K562 (cell line): Measurements from ENCODE around the gene GRAMD4. TPM values are rescaled to one million over a fixed set of nuclear protein-coding genes. Genes with fewer than 3 reads are reported as not detected.

ENCODE experiments used
- ATAC-seq: fragments of 200-7000 bp; cut with Tn5 transposase; 3 replicates; pipeline ENCODE4 v1.9.1; 2020; ENCODE audit warnings: moderate library complexity
- BruUV-seq: library from RNA; stranded (reverse); fragments of 400-500 nt; replicated peaks from 2 replicates; lab custom pipeline; 2021; lab: Mats Ljungman, UMichigan
- CTCF ChIA-PET: fragments of 300-600 bp; formaldehyde crosslinking; extraction: SDS; loops from one replicate; lab custom pipeline; 2021; ENCODE audit warnings: low intra/inter-chr PET ratio; lab: Yijun Ruan, JAX
- POLR2A ChIA-PET: fragments of 300-600, 350-650 bp; sonication (Branson Sonifier 250); formaldehyde crosslinking; extraction: SDS; loops from one replicate; lab custom pipeline; 2021; ENCODE audit warnings: antibody characterized with exemption, inconsistent platforms; lab: Yijun Ruan, JAX
- DNase-seq, 4 experiments: peaks; one replicate each; pipeline versions ENCODE4 v3.0.0 to v3.0.0-alpha.2; 2011 to 2018; ENCODE audit warnings: low spot score in 3 of 4, mixed read lengths in 3 of 4; ENCODE audit errors: extremely low read depth in 1 of 4
- FAIRE-seq: peaks from 2 replicates; lab custom pipeline; 2011; peaks lifted over from hg19 to GRCh38; lab: Jason Lieb, UNC
- H2AFZ ChIP-seq: 2 replicates; pipeline ENCODE4 v1.6.0; 2011; ENCODE audit warnings: low read depth, low read length, control low read depth, inconsistent platforms
- H3K27ac ChIP-seq: fragments of 200-600 bp; 3 replicates; pipeline ENCODE4 v1.8.0; 2011; ENCODE audit warnings: low read depth, mild to moderate bottlenecking, control low read depth, inconsistent platforms, low read length, moderate library complexity, mixed read lengths; ENCODE audit errors: extremely low read depth
- H3K27me3 ChIP-seq, 2 experiments: fragments of 300-600 bp in 1 of 2; 2 replicates in 1 of 2; 3 replicates in 1 of 2; pipeline versions ENCODE4 v1.6.0 to v1.8.0; 2011; ENCODE audit warnings: inconsistent platforms in 2 of 2, low read length in 2 of 2, mild to moderate bottlenecking in 1 of 2, mixed read lengths in 1 of 2, moderate library complexity in 1 of 2; ENCODE audit not compliant: control insufficient read depth in 2 of 2, insufficient read depth in 2 of 2
- H3K36me3 ChIP-seq: fragments of 300-600 bp; 3 replicates; pipeline ENCODE4 v1.8.0; 2011; ENCODE audit warnings: mild to moderate bottlenecking, low read length, inconsistent platforms; ENCODE audit not compliant: control insufficient read depth, insufficient read depth
- H3K4me1 ChIP-seq, 2 experiments: fragments of 200-600 bp in 1 of 2; replicated peaks in 1 of 2; 2 replicates in 1 of 2; 3 replicates in 1 of 2; pipeline versions ENCODE4 v1.5.1 to v1.8.0; 2011; ENCODE audit warnings: inconsistent platforms in 2 of 2, low read length in 2 of 2, mild to moderate bottlenecking in 1 of 2, mixed read lengths in 1 of 2, moderate library complexity in 1 of 2; ENCODE audit not compliant: control insufficient read depth in 2 of 2, insufficient read depth in 2 of 2
- H3K4me2 ChIP-seq: 2 replicates; pipeline ENCODE4 v1.6.1; 2011; ENCODE audit warnings: low read length, control low read depth, inconsistent platforms, mixed read lengths; ENCODE audit not compliant: insufficient read depth
- H3K4me3 ChIP-seq: fragments of 200-600 bp; sonication (generic), shearing (Covaris generic); 2 replicates; pipeline ENCODE4 v1.5.1; 2016; ENCODE audit warnings: control low read depth, inconsistent platforms
- H3K79me2 ChIP-seq: fragments of 200-600 bp; 3 replicates; pipeline ENCODE4 v1.8.0; 2011; ENCODE audit warnings: low read length, inconsistent platforms; ENCODE audit not compliant: control insufficient read depth, insufficient read depth
- H3K9ac ChIP-seq, 2 experiments: 2 replicates each; pipeline versions ENCODE4 v1.6.0 to v1.6.1; 2011; ENCODE audit warnings: low read depth in 2 of 2, low read length in 2 of 2, control low read depth in 1 of 2, inconsistent platforms in 1 of 2, mild to moderate bottlenecking in 1 of 2, mixed read lengths in 1 of 2; ENCODE audit not compliant: insufficient read depth in 1 of 2
- H3K9me1 ChIP-seq: one replicate; pipeline ENCODE4 v1.6.0; 2011; ENCODE audit warnings: inconsistent platforms, mild to moderate bottlenecking, low read length, moderate library complexity; ENCODE audit not compliant: control insufficient read depth, insufficient read depth
- H3K9me3 ChIP-seq: replicated peaks from 2 replicates; pipeline ENCODE4 v1.5.1; 2011; ENCODE audit warnings: low read depth, low read length, inconsistent platforms; ENCODE audit not compliant: control insufficient read depth, insufficient read depth
- H4K20me1 ChIP-seq: replicated peaks from 2 replicates; pipeline ENCODE4 v1.6.1; 2011; ENCODE audit warnings: low read length, inconsistent platforms, mixed read lengths; ENCODE audit not compliant: control insufficient read depth, insufficient read depth
- EGR1 ChIP-seq: fragments of 450-650 bp; conservative IDR thresholded peaks from 2 replicates; pipeline ENCODE4 v1.6.1; 2017; ENCODE audit warnings: mild to moderate bottlenecking
- FOXK1 ChIP-seq: sonication (generic); formaldehyde crosslinking; IDR thresholded peaks from 2 replicates; pipeline ENCODE4 v1.8.0; 2022; ENCODE audit warnings: missing genetic modification reagents, mild to moderate bottlenecking, borderline replicate concordance
- POLR2G ChIP-seq: fragments of 200-400 bp; formaldehyde crosslinking; IDR thresholded peaks from 2 replicates; pipeline ENCODE4 v1.6.1; 2017; ENCODE audit warnings: low read depth, mild to moderate bottlenecking, antibody characterized with exemption, low read length, moderate library complexity
- ZSCAN32 ChIP-seq: fragments of 450-650 bp; formaldehyde crosslinking; IDR thresholded peaks from 2 replicates; pipeline ENCODE4 v1.4.0; 2020; ENCODE audit warnings: mild to moderate bottlenecking, moderate library complexity
- WGBS: fragments of 100-300 bp; shearing (Covaris generic); methylation state at CpG from one replicate; pipeline ENCODE4 v1.1.6; 2016; ENCODE audit warnings: low coverage, mixed read lengths; ENCODE audit not compliant: insufficient coverage; ENCODE audit errors: missing lambda C conversion rate; 5-methylcytosine and 5-hydroxymethylcytosine counted together
- in situ Hi-C: fragments of 300-500 bp; cut with MboI; formaldehyde crosslinking; loops from 4 replicates; pipeline ENCODE4 v1.15.0; 2018; ENCODE audit warnings: inconsistent platforms, mixed read lengths
- intact Hi-C: fragments of 100-400 bp; cut with micrococcal nuclease; formaldehyde crosslinking; loops from 2 replicates; pipeline ENCODE4 v1.14.2; 2022
- polyA plus RNA-seq, 8 experiments: library from polyadenylated mRNA; depleted of rRNA in 4 of 8; stranded (reverse) in 5 of 8; unstranded in 3 of 8; fragments of >200 nt; fragmentation: Nextera tagmentation in 2 of 8; fragmentation: Illumina TruSeq in 1 of 8; extraction: Ambion mirVana in 2 of 8; extraction: Trizol in 1 of 8; gene quantifications; 2 replicates each; pipeline versions ENCODE4 v1.2.1 to v1.2.3, GENCODE V29; 2011 to 2014; ENCODE audit warnings: inconsistent platforms in 1 of 8, missing spikeins in 1 of 8
- total RNA-seq, 7 experiments: library from RNA; depleted of rRNA in 6 of 7; stranded (reverse); fragments of >200 nt in 6 of 7; fragmentation: Illumina TruSeq in 2 of 7; extraction: Trizol in 2 of 7; gene quantifications; 2 replicates each; pipeline versions ENCODE4 v1.2.1 to v1.2.3, GENCODE V29; 2011 to 2021; ENCODE audit warnings: low replicate concordance in 1 of 7
- TF ChIP-seq, protein P1 (sequence below): IDR thresholded peaks from 2 replicates; pipeline ENCODE4 v1.6.1; 2011; ENCODE audit not compliant: insufficient read length; ENCODE audit errors: extremely low read depth
- TF ChIP-seq, protein P2 (sequence below): fragments of 450-650 bp; IDR thresholded peaks from 2 replicates; pipeline ENCODE4 v1.6.1; 2018; ENCODE audit not compliant: partially characterized antibody

GRAMD4 gene
- total and polyA plus RNA-seq, 9 of the 15 experiments (the other 6 are each of a cell fraction or from before 2014, with no cell fraction given), result 0.18 to 44.8 (median 18.6) TPM

DNA sequence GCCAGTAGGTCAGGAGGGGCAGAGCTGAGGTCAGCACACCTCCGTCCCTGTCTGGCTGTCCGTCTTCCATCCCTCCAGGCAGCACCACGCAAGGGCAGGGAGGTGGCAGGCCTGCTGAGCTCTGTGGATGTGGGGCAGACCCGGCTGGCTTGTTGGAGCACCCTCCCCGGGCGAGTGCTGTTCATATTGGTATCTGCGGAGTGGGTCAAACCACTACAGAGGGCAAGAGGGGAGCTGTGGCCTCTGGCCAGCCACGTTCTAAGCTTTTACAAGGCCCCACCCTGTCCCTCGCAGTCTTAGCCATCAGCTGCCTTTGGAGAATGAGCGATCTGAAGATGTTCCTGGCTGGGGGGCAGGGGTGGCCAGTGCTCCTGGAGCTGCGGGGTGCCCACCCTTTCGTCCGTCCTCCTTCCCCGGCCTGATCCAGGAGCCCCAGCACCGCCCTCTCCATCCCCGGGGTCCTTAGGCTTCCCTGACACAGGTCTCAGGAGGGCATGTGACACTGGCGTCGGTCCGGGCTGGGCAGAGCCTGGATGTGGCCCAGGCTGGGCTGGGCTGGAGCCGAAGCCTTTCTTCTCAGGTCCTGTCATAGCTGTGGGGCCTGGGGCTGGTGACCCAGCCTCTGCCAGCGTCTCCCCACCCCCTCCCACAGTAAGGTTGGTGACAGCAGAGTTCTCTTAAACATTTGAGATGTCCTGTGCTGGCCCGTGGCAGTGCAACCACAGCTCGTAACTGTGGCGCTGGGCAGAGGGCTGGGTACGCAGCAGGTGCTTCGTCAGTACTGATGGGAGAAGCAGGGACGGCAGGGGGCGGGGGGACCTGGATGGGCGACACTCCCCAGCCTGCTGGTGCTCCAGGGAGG lies 31.7 kb upstream of the GRAMD4 start (continued):
- TF ChIP-seq ZSCAN32 (no peak), POLR2G (0 out of 2 replicates have a peak, but pooled peaks have one; percentile 26)

DNA sequence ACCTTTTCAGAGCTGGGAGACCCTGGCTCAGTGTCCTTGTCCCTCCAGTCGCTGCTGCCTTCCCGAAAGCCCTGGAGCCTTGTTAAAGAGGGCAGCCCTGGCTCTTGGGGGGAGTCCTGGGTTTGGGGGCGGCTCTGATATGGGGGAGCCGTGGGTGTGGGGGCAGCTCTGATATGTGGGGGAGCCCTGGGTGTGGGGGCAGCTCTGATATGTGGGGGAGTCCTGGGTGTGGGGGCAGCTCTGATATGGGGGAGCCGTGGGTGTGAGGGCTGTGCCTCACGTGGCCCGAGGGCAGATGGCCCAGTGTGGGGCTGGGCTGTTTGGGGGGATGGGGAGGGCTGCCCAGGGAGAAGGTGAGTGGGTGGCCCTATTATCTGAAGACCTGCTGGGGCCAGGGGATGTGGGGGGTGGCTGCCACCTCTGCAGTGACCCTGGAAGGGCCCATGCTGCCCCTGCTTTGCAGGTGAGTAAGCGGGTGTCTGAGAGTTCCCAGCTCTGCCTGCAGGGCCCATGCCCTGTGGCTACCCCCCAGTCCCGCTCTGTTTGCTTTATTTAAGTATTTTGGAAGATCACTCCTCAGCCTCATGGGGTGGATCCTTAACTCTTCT lies 30.9 kb upstream of the GRAMD4 start:
- ATAC-seq (no peak), FAIRE-seq (no peak), DNase-seq (peak in 2 of 4 experiments; percentile 43)
- Histone ChIP-seq H3K9ac (peak overlapping the region in 1 of 2 experiments; percentile 4; a peak in 1 of 4 replicates), H4K20me1 (no peaks in the 10 kb centered on the region), H2AFZ (no peak overlapping the region), H3K27me3 (no peaks in the 10 kb centered on the region), H3K4me1 (peaks cover 9 to 69% of the 10 kb centered on the region in 2 experiments; a peak in 4 of 5 replicates), H3K4me2 (no peak overlapping the region), H3K27ac (no peak overlapping the region), H3K4me3 (no peak overlapping the region), H3K9me1 (no peaks in the 10 kb centered on the region), H3K36me3 (0 out of 3 replicates have a peak, but pooled peaks cover 2% of the 10 kb centered on the region), H3K9me3 (no peaks in the 10 kb centered on the region), H3K79me2 (peaks cover 69% of the 10 kb centered on the region)
- no TSS peak for BruUV-seq
- peak; percentile 69 for TF ChIP-seq EGR1
- TF ChIP-seq, protein P1, sequence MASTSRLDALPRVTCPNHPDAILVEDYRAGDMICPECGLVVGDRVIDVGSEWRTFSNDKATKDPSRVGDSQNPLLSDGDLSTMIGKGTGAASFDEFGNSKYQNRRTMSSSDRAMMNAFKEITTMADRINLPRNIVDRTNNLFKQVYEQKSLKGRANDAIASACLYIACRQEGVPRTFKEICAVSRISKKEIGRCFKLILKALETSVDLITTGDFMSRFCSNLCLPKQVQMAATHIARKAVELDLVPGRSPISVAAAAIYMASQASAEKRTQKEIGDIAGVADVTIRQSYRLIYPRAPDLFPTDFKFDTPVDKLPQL, result no peak
- TF ChIP-seq FOXK1 (CRISPR knock-in tag), result no peak
- TF ChIP-seq, protein P2, sequence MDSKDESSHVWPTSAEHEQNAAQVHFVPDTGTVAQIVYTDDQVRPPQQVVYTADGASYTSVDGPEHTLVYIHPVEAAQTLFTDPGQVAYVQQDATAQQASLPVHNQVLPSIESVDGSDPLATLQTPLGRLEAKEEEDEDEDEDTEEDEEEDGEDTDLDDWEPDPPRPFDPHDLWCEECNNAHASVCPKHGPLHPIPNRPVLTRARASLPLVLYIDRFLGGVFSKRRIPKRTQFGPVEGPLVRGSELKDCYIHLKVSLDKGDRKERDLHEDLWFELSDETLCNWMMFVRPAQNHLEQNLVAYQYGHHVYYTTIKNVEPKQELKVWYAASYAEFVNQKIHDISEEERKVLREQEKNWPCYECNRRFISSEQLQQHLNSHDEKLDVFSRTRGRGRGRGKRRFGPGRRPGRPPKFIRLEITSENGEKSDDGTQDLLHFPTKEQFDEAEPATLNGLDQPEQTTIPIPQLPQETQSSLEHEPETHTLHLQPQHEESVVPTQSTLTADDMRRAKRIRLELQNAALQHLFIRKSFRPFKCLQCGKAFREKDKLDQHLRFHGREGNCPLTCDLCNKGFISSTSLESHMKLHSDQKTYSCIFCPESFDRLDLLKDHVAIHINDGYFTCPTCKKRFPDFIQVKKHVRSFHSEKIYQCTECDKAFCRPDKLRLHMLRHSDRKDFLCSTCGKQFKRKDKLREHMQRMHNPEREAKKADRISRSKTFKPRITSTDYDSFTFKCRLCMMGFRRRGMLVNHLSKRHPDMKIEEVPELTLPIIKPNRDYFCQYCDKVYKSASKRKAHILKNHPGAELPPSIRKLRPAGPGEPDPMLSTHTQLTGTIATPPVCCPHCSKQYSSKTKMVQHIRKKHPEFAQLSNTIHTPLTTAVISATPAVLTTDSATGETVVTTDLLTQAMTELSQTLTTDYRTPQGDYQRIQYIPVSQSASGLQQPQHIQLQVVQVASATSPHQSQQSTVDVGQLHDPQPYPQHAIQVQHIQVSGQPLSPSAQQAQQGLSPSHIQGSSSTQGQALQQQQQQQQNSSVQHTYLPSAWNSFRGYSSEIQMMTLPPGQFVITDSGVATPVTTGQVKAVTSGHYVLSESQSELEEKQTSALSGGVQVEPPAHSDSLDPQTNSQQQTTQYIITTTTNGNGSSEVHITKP, result peak; percentile 11
- intact Hi-C loops, result no loop called here
- WGBS, result 84% methylated on average over 4 of the region's 9 CpGs
- ChIA-PET POLR2A (interaction anchor here (1.3 to 1.5 kb wide), 2 partner anchors 10 to 13 kb away, joined by 3 to 5 read pairs; no protein-coding TSS in a partner anchor), CTCF (no interaction called here)
- in situ Hi-C loops, result no loop called here
